ENCODE measurements around the gene RGS14.

Gene RGS14

GRCh38 chr5:177349762-177350161, 8.0 kb upstream of the RGS14 start:
- no peak for DNase-seq (ENCODE audit: low spot score)
- no peak for TF ChIP-seq CTCF (IDR thresholded peaks at IDR 0.05; ENCODE audit: extremely low read depth, insufficient read depth, missing control alignments)
- in situ Hi-C loops (cut with MboI; ENCODE audit: low pct_unique_long_range_greater_than_20kb, low sequenced_read_pairs, unreplicated experiment) = no loop called here

GRCh38 chr5:177350776-177351391, 6.8 kb upstream of the RGS14 start:
- TF ChIP-seq CTCF (IDR thresholded peaks at IDR 0.05; ENCODE audit: extremely low read depth, insufficient read depth, missing control alignments) = no peak
- in situ Hi-C loops (cut with MboI; ENCODE audit: low pct_unique_long_range_greater_than_20kb, low sequenced_read_pairs, unreplicated experiment) = no loop called here
- no peak for DNase-seq (ENCODE audit: low spot score)

- in situ Hi-C loops (cut with MboI; ENCODE audit: low pct_unique_long_range_greater_than_20kb, low sequenced_read_pairs, unreplicated experiment) = no loop called here
- DNase-seq (ENCODE audit: low spot score) = peak; percentile 94
- TF ChIP-seq CTCF (IDR thresholded peaks at IDR 0.05; ENCODE audit: extremely low read depth, insufficient read depth, missing control alignments) = no peak
Observed at GRCh38 chr5:177351392-177352329, 6.1 kb upstream of the RGS14 start, which contains the start of gene LMAN2. TSS of gene LMAN2 (minus strand) at chr5:177351668. CDS start at chr5:177351647, 21 bp downstream.

- TF ChIP-seq CTCF (IDR thresholded peaks at IDR 0.05; ENCODE audit: extremely low read depth, insufficient read depth, missing control alignments) = no peak
- DNase-seq (ENCODE audit: low spot score) = no peak
- in situ Hi-C loops (cut with MboI; ENCODE audit: low pct_unique_long_range_greater_than_20kb, low sequenced_read_pairs, unreplicated experiment) = no loop called here
Observed at GRCh38 chr5:177353093-177353492, 4.6 kb upstream of the RGS14 start.

GRCh38 chr5:177354256-177354655, 3.5 kb upstream of the RGS14 start:
- TF ChIP-seq CTCF (IDR thresholded peaks at IDR 0.05; ENCODE audit: extremely low read depth, insufficient read depth, missing control alignments) = no peak
- no peak for DNase-seq (ENCODE audit: low spot score)
- in situ Hi-C loops (cut with MboI; ENCODE audit: low pct_unique_long_range_greater_than_20kb, low sequenced_read_pairs, unreplicated experiment) = no loop called here

- DNase-seq (ENCODE audit: low spot score) = no peak
- in situ Hi-C loops (cut with MboI; ENCODE audit: low pct_unique_long_range_greater_than_20kb, low sequenced_read_pairs, unreplicated experiment) = no loop called here
- no peak for TF ChIP-seq CTCF (IDR thresholded peaks at IDR 0.05; ENCODE audit: extremely low read depth, insufficient read depth, missing control alignments)
Observed at GRCh38 chr5:177354711-177355110, 3.0 kb upstream of the RGS14 start.
